Transverse colon (tissue), 4 donors: Measurements from ENCODE around the gene LYSMD2. TPM values are rescaled to one million over a fixed set of nuclear protein-coding genes. Genes with fewer than 3 reads are reported as not detected.
A peak's percentile ranks its signal among the peaks of the same experiment; 100 is the strongest.

ENCODE experiments used
- DNase-seq: peaks from one replicate; pipeline ENCODE4 v3.0.0-alpha.2; 2019
- H3K27ac ChIP-seq, 4 donors: fragments of 200-600 bp; sonication (generic); 2 replicates each; pipeline ENCODE4 v1.5.1; 2016 to 2018; ENCODE audit warnings: inconsistent platforms in 4 of 4
- H3K27me3 ChIP-seq: fragments of 200-600 bp; sonication (generic); 2 replicates; pipeline ENCODE4 v1.5.1; 2017; ENCODE audit warnings: inconsistent platforms
- H3K36me3 ChIP-seq, 4 donors: fragments of 200-600 bp; sonication (generic); 2 replicates each; pipeline ENCODE4 v1.5.1; 2017 to 2019; ENCODE audit warnings: inconsistent platforms in 4 of 4
- H3K4me1 ChIP-seq, 4 donors: fragments of 200-600 bp; sonication (generic); 2 replicates each; pipeline ENCODE4 v1.5.1; 2017 to 2020; ENCODE audit warnings: inconsistent platforms in 4 of 4
- H3K4me3 ChIP-seq, 4 donors: fragments of 200-600 bp; sonication (generic); 1 replicate in 1 of 4; 2 replicates in 3 of 4; pipeline versions ENCODE4 v1.5.1 to v1.6.1; 2017 to 2019; ENCODE audit warnings: inconsistent platforms in 4 of 4
- H3K9me3 ChIP-seq, 2 donors: fragments of 200-600 bp; sonication (generic); 2 replicates each; pipeline ENCODE4 v1.5.1; 2017 to 2019; ENCODE audit warnings: inconsistent platforms in 2 of 2
- EP300 ChIP-seq: sonication (generic); formaldehyde crosslinking; IDR thresholded peaks from one replicate; pipeline ENCODE4 v1.6.1; 2017; ENCODE audit warnings: antibody characterized with exemption, low read depth
- POLR2A ChIP-seq: fragments of 450-650 bp; IDR thresholded peaks from one replicate; pipeline ENCODE4 v1.6.1; 2016; ENCODE audit warnings: antibody characterized with exemption, mild to moderate bottlenecking, moderate library complexity
- POLR2AphosphoS5 ChIP-seq, 3 donors: sonication (generic); formaldehyde crosslinking; IDR thresholded peaks; one replicate each; pipeline ENCODE4 v1.6.1; 2016; ENCODE audit warnings: antibody characterized with exemption in 3 of 3
- WGBS, 2 donors: methylation state at CpG; one replicate each; pipeline ENCODE4 v1.1.5; 2018; ENCODE audit warnings: low coverage in 1 of 2; 5-methylcytosine and 5-hydroxymethylcytosine counted together
- in situ Hi-C, 4 donors: fragments of 200-750 bp; cut with MboI; loops; one replicate each; pipeline versions ENCODE4 v1.15.0 to v1.15.1; 2017; ENCODE audit warnings: low sequenced_read_pairs in 3 of 4, low pct_ligation_motif_present in 1 of 4, low pct_unique_long_range_greater_than_20kb in 1 of 4
- intact Hi-C: fragments of 100-400 bp; cut with DNase I; formaldehyde crosslinking; loops from one replicate; pipeline ENCODE4 v1.15.1; 2023; ENCODE audit warnings: low total_unique reads
- total RNA-seq, 4 donors: library from RNA; depleted of rRNA; stranded (reverse); fragments of >200 nt; gene quantifications; one replicate each; pipeline ENCODE4 v1.1.0, GENCODE V29; 2016
- TF ChIP-seq, protein P1 (sequence below), 5 experiments: fragments of 200-600 bp in 3 of 5; fragments of 450-650 bp in 2 of 5; sonication (generic) in 3 of 5; IDR thresholded peaks; 1 replicate in 2 of 5; 2 replicates in 3 of 5; pipeline ENCODE4 v1.5.1; 2016 to 2017; ENCODE audit warnings: antibody characterized with exemption in 5 of 5, inconsistent platforms in 3 of 5, mild to moderate bottlenecking in 2 of 5, moderate library complexity in 1 of 5

Gene LYSMD2
- total RNA-seq, 4 donors from 2014 or later: 2.2 to 9.2 (median 4.4) TPM

DNA sequence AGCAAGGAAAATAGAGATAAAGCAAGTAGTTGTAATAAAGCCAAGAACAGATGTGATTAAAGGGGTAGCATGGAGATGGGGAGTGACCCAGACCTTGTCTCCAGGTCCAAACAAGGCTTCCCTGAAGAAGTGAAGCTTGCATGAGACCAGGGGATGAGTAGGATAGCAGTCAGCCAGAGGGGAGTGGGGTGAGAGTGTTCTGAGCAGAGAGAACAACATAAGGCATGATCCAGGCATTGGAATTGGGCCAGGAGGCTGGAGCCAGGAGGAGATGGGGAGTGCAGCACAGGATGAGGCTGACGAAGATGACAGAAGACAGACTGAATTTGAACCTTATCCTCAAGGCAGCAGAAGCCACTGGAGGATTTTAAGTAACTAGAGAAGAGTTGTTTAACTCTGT lies 21.2 kb upstream of the LYSMD2 start:
- DNase-seq: peak; percentile 27
- intact Hi-C loops: no loop called here
- peaks cover 0 to 19% (median 7%) of the 10 kb centered on the region in 4 donors for H3K4me1 ChIP-seq
- TF ChIP-seq, protein P1, sequence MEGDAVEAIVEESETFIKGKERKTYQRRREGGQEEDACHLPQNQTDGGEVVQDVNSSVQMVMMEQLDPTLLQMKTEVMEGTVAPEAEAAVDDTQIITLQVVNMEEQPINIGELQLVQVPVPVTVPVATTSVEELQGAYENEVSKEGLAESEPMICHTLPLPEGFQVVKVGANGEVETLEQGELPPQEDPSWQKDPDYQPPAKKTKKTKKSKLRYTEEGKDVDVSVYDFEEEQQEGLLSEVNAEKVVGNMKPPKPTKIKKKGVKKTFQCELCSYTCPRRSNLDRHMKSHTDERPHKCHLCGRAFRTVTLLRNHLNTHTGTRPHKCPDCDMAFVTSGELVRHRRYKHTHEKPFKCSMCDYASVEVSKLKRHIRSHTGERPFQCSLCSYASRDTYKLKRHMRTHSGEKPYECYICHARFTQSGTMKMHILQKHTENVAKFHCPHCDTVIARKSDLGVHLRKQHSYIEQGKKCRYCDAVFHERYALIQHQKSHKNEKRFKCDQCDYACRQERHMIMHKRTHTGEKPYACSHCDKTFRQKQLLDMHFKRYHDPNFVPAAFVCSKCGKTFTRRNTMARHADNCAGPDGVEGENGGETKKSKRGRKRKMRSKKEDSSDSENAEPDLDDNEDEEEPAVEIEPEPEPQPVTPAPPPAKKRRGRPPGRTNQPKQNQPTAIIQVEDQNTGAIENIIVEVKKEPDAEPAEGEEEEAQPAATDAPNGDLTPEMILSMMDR (IDR thresholded peaks at IDR 0.05): no peak
- TF ChIP-seq EP300: no peak
- TF ChIP-seq POLR2A: no peak
- TF ChIP-seq POLR2AphosphoS5 (IDR thresholded peaks at IDR 0.05): no peak
- no peaks in the 10 kb centered on the region for H3K27me3 ChIP-seq
- no peaks in the 10 kb centered on the region for H3K36me3 ChIP-seq
- in situ Hi-C loops: loop anchor here in 1 of 4 donors (25.0 kb wide), 1 partner anchor 104 kb away; no protein-coding TSS in a partner anchor
- H3K27ac ChIP-seq: peak overlapping the region in 3 of 4 donors; percentile 9 to 65 (median 49)
- 36 to 71% methylated on average over 1 of the region's 1 CpG for WGBS, 2 donors
- H3K4me3 ChIP-seq: no peak overlapping the region
- no peaks in the 10 kb centered on the region for H3K9me3 ChIP-seq

DNA sequence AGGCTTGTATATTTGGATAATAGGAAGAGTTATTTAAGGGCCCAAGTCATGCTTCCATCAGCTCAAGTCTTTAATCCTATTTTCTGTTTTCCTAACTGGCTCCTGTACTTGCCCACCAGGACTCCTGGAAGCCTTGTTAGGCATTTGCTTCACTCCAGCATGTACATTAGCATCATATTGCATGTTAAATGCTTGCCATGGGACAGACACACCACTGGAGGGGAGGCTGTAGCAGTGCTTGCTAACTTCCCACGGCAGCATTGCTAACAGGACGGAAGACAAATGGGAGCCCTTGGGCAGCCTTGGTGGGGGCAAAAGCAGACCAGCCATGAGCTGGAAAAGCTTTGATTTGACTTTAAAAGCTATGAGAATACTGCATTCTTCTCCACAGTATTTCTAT lies 20.0 kb upstream of the LYSMD2 start:
- 94% methylated on average over 2 of the region's 2 CpGs; no CpG with 5 or more reads in 1 of the 2 donors for WGBS, 2 donors
- Histone ChIP-seq H3K27me3 (peaks cover 9% of the 10 kb centered on the region), H3K9me3 (no peaks in the 10 kb centered on the region), H3K27ac (no peak overlapping the region), H3K4me1 (peaks cover 0 to 28% (median 8%) of the 10 kb centered on the region in 4 donors), H3K4me3 (no peak overlapping the region), H3K36me3 (no peaks in the 10 kb centered on the region)
- intact Hi-C loops: no loop called here
- TF ChIP-seq EP300: no peak
- TF ChIP-seq, protein P1 (IDR thresholded peaks at IDR 0.05): no peak
- no peak for TF ChIP-seq POLR2A
- TF ChIP-seq POLR2AphosphoS5 (IDR thresholded peaks at IDR 0.05): no peak
- in situ Hi-C loops: loop anchor here in 1 of 4 donors (25.0 kb wide), 1 partner anchor 105 kb away; no protein-coding TSS in a partner anchor
- no peak for DNase-seq

DNA sequence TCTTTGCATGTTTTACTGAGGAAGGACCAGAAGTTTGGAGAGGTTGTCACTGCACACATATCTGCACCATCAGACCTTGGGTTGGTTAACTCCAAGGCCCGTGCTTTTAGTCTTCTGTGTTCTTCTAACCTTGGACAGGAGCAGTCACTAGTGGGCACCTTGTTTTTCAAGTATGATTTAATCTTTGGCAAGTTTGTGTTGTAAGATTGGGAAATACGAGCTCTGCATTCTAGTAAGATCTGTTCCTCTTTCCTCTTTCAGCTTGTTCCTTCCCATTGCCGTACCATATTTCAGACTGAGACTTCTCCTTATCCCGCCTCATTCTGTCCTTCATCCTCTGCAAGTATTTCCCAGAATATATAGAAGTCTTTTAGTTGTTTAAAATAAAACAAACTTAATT lies 19.0 kb upstream of the LYSMD2 start:
- TF ChIP-seq POLR2AphosphoS5 (IDR thresholded peaks at IDR 0.05): no peak
- no peak for TF ChIP-seq POLR2A
- TF ChIP-seq, protein P1 (IDR thresholded peaks at IDR 0.05): no peak
- TF ChIP-seq EP300: no peak
- Histone ChIP-seq H3K4me3 (no peak overlapping the region), H3K9me3 (no peaks in the 10 kb centered on the region), H3K27me3 (peaks cover 9% of the 10 kb centered on the region), H3K4me1 (peaks cover 0 to 34% (median 14%) of the 10 kb centered on the region in 4 donors), H3K36me3 (no peaks in the 10 kb centered on the region), H3K27ac (no peak overlapping the region)
- 87 to 89% methylated on average over 4 of the region's 4 CpGs for WGBS, 2 donors
- no peak for DNase-seq
- in situ Hi-C loops (loop anchor here in 1 of 4 donors (25.0 kb wide), 1 partner anchor 106 kb away; no protein-coding TSS in a partner anchor), intact Hi-C loops (no loop called here)

DNA sequence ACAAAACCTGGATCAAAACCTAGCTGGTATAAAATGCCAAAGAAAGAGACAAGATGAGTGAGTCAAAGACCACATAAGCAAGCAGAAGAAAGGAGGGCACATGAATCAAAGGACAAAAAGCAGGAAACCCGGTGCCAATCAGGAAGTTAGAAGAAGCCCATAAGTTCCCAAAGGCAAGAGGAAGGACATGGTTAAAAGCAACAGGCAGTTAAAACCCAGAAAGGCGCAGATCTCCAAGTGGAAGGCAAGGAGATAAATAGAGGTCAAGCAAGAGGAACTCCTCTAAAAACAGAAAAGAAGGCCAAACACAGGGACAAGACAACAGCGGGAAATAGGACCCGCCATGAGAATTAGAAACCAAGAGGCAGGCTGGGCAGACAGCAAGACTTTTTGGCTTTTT lies 18.3 kb upstream of the LYSMD2 start:
- Histone ChIP-seq H3K27ac (no peak overlapping the region), H3K27me3 (peaks cover 9% of the 10 kb centered on the region), H3K36me3 (no peaks in the 10 kb centered on the region), H3K9me3 (no peaks in the 10 kb centered on the region), H3K4me1 (peaks cover 0 to 38% (median 16%) of the 10 kb centered on the region in 4 donors), H3K4me3 (no peak overlapping the region)
- TF ChIP-seq POLR2A: no peak
- TF ChIP-seq, protein P1 (IDR thresholded peaks at IDR 0.05): no peak
- TF ChIP-seq EP300: no peak
- no peak for TF ChIP-seq POLR2AphosphoS5 (IDR thresholded peaks at IDR 0.05)
- 70 to 78% methylated on average over 2 to 4 of the region's 4 CpGs for WGBS, 2 donors
- in situ Hi-C loops: loop anchor here in 1 of 4 donors (25.0 kb wide), 1 partner anchor 107 kb away; no protein-coding TSS in a partner anchor
- no peak for DNase-seq
- intact Hi-C loops: no loop called here
